IMR-90 (cell line): ENCODE results near the gene LHPP. TPM values are rescaled to one million over a fixed set of nuclear protein-coding genes. Genes with fewer than 3 reads are reported as not detected.

Source experiments
- ATAC-seq: fragments of 200-7000 bp; cut with Tn5 transposase; 2 replicates; pipeline ENCODE4 v1.9.1; 2020; ENCODE audit warnings: low read depth, mild to moderate bottlenecking, moderate library complexity
- BruUV-seq: library from RNA; stranded (reverse); fragments of 400-500 nt; replicated peaks from 2 replicates; lab custom pipeline; 2021; lab: Mats Ljungman, UMichigan
- CTCF ChIA-PET: fragments of 300-600 bp; formaldehyde crosslinking; extraction: SDS; loops from one replicate; lab custom pipeline; 2021; ENCODE audit warnings: antibody characterized with exemption; lab: Yijun Ruan, JAX
- POLR2A ChIA-PET: fragments of 300-600 bp; sonication (Branson Sonifier 250); formaldehyde crosslinking; loops from one replicate; lab custom pipeline; 2022; ENCODE audit warnings: antibody characterized with exemption; ENCODE audit not compliant: unreplicated experiment; lab: Charles Lee
- DNase-seq: peaks from one replicate; pipeline ENCODE4 v3.0.0; 2013
- H2AFZ ChIP-seq: replicated peaks from 2 replicates; pipeline ENCODE3; 2013; ENCODE audit warnings: low read length, mild to moderate bottlenecking; ENCODE audit not compliant: poor library complexity
- H2AK5ac ChIP-seq: 2 replicates; pipeline ENCODE4 v1.6.1; 2013; ENCODE audit warnings: low read depth, low read length, inconsistent platforms
- H2AK9ac ChIP-seq: replicated peaks from 2 replicates; pipeline ENCODE3; 2013; ENCODE audit warnings: mild to moderate bottlenecking, low read depth, low read length, moderate library complexity; ENCODE audit not compliant: poor library complexity
- H2BK120ac ChIP-seq: 2 replicates; pipeline ENCODE4 v1.6.1; 2013; ENCODE audit warnings: low read depth, low read length, inconsistent platforms
- H2BK15ac ChIP-seq: 3 replicates; pipeline ENCODE4 v1.6.1; 2013; ENCODE audit warnings: low read depth, low read length, inconsistent platforms
- H2BK20ac ChIP-seq: 2 replicates; pipeline ENCODE4 v1.6.1; 2013; ENCODE audit warnings: low read depth, mild to moderate bottlenecking, inconsistent platforms, low read length, moderate library complexity
- H2BK5ac ChIP-seq: 2 replicates; pipeline ENCODE4 v1.6.1; 2013; ENCODE audit warnings: mild to moderate bottlenecking, low read depth, low read length, inconsistent platforms; ENCODE audit not compliant: poor library complexity, severe bottlenecking
- H3K14ac ChIP-seq: replicated peaks from 2 replicates; pipeline ENCODE4 v1.6.1; 2013; ENCODE audit warnings: low read depth, low read length, inconsistent platforms
- H3K18ac ChIP-seq: 2 replicates; pipeline ENCODE4 v1.6.1; 2013; ENCODE audit warnings: low read depth, low read length, control low read depth
- H3K23ac ChIP-seq: 2 replicates; pipeline ENCODE4 v1.6.1; 2013; ENCODE audit warnings: low read depth, low read length, inconsistent platforms
- H3K27ac ChIP-seq: 2 replicates; pipeline ENCODE4 v1.5.1; 2013; ENCODE audit warnings: mild to moderate bottlenecking, control low read depth, low read length; ENCODE audit not compliant: insufficient read depth
- H3K27me3 ChIP-seq: 2 replicates; pipeline ENCODE4 v1.6.1; 2013; ENCODE audit warnings: low read length; ENCODE audit not compliant: control insufficient read depth, insufficient read depth
- H3K36me3 ChIP-seq: 2 replicates; pipeline ENCODE4 v1.6.1; 2013; ENCODE audit warnings: low read length, mixed read lengths; ENCODE audit not compliant: control insufficient read depth, insufficient read depth
- H3K4ac ChIP-seq: 2 replicates; pipeline ENCODE4 v1.6.1; 2013; ENCODE audit warnings: low read depth, low read length, inconsistent platforms
- H3K4me1 ChIP-seq: 2 replicates; pipeline ENCODE4 v1.6.1; 2013; ENCODE audit warnings: low read length, mixed read lengths; ENCODE audit not compliant: control insufficient read depth, insufficient read depth
- H3K4me2 ChIP-seq: 2 replicates; pipeline ENCODE4 v1.6.1; 2013; ENCODE audit warnings: low read depth, mild to moderate bottlenecking, control low read depth, low read length, moderate library complexity
- H3K4me3 ChIP-seq: 2 replicates; pipeline ENCODE4 v1.5.1; 2013; ENCODE audit warnings: low read depth, mild to moderate bottlenecking, control low read depth, low read length, moderate library complexity; ENCODE audit not compliant: insufficient read depth
- H3K56ac ChIP-seq: 2 replicates; pipeline ENCODE4 v1.6.1; 2013; ENCODE audit warnings: low read length, inconsistent platforms; ENCODE audit not compliant: insufficient read depth; ENCODE audit errors: extremely low read depth
- H3K79me1 ChIP-seq, 2 experiments: 2 replicates each; pipeline ENCODE4 v1.6.1; 2013; ENCODE audit warnings: low read length in 2 of 2, inconsistent platforms in 1 of 2, low read depth in 1 of 2
- H3K9ac ChIP-seq: 2 replicates; pipeline ENCODE4 v1.6.1; 2013; ENCODE audit warnings: low read depth, low read length, control low read depth
- H3K9me1 ChIP-seq: 2 replicates; pipeline ENCODE4 v1.6.1; 2013; ENCODE audit warnings: low read length, inconsistent platforms; ENCODE audit not compliant: insufficient read depth
- H3K9me3 ChIP-seq: 2 replicates; pipeline ENCODE4 v1.6.1; 2013; ENCODE audit warnings: low read length; ENCODE audit not compliant: control insufficient read depth, insufficient read depth
- H4K20me1 ChIP-seq: 2 replicates; pipeline ENCODE4 v1.6.1; 2013; ENCODE audit warnings: low read length, inconsistent platforms; ENCODE audit not compliant: insufficient read depth
- H4K5ac ChIP-seq: 2 replicates; pipeline ENCODE4 v1.6.1; 2013; ENCODE audit warnings: mild to moderate bottlenecking, low read depth, low read length, control low read depth
- H4K8ac ChIP-seq, 2 experiments: 2 replicates each; pipeline ENCODE4 v1.6.1; 2013; ENCODE audit warnings: low read depth in 2 of 2, low read length in 2 of 2, control low read depth in 1 of 2, inconsistent platforms in 1 of 2
- H4K91ac ChIP-seq: 2 replicates; pipeline ENCODE4 v1.6.1; 2013; ENCODE audit warnings: low read depth, low read length, inconsistent platforms; ENCODE audit not compliant: insufficient read depth
- BHLHE40 ChIP-seq: fragments of 150-350 bp; IDR thresholded peaks from 2 replicates; pipeline ENCODE4 v1.6.1; 2016; ENCODE audit warnings: mild to moderate bottlenecking, low read depth, low read length
- CEBPB ChIP-seq: IDR thresholded peaks from 2 replicates; pipeline ENCODE4 v1.6.1; 2012; ENCODE audit warnings: low read depth, low read length, improper control_type of control experiment
- CHD1 ChIP-seq: IDR thresholded peaks from 2 replicates; pipeline ENCODE4 v1.6.1; 2012; ENCODE audit warnings: low read depth, low read length, improper control_type of control experiment
- MAFK ChIP-seq: IDR thresholded peaks from 2 replicates; pipeline ENCODE4 v1.6.1; 2012; ENCODE audit warnings: low read depth, low read length, improper control_type of control experiment
- MXI1 ChIP-seq: IDR thresholded peaks from 2 replicates; pipeline ENCODE4 v1.6.1; 2012; ENCODE audit warnings: low read depth, mild to moderate bottlenecking, low read length, moderate library complexity, borderline replicate concordance
- POLR2A ChIP-seq: IDR thresholded peaks from 2 replicates; pipeline ENCODE4 v1.6.1; 2012; ENCODE audit warnings: mild to moderate bottlenecking, low read depth, low read length
- RAD21 ChIP-seq: IDR thresholded peaks from 2 replicates; pipeline ENCODE4 v1.6.1; 2012; ENCODE audit warnings: low read length, improper control_type of control experiment
- SMC3 ChIP-seq: fragments of 150-350 bp; IDR thresholded peaks from 2 replicates; pipeline ENCODE4 v1.6.1; 2016; ENCODE audit warnings: low read depth, mild to moderate bottlenecking, antibody characterized with exemption, low read length, moderate library complexity
- WGBS, 2 experiments: methylation state at CpG; one replicate each; pipeline versions ENCODE4 v1.1.5 to v1.1.7; 2013; ENCODE audit warnings: missing lambda C conversion rate in 2 of 2; ENCODE audit not compliant: insufficient read length in 1 of 2; ENCODE audit errors: extremely low coverage in 2 of 2; 5-methylcytosine and 5-hydroxymethylcytosine counted together
- dilution Hi-C: fragments of 300-500 bp; cut with HindIII; formaldehyde crosslinking; loops from one replicate; pipeline ENCODE4 v1.14.3; 2018; ENCODE audit warnings: low sequenced_read_pairs; ENCODE audit not compliant: unreplicated experiment
- in situ Hi-C: fragments of 300-500 bp; cut with MboI; formaldehyde crosslinking; loops from 3 replicates; pipeline ENCODE4 v1.14.3; 2019; ENCODE audit warnings: low sequenced_read_pairs, inconsistent platforms, mixed read lengths
- intact Hi-C: fragments of 100-400 bp; cut with micrococcal nuclease; formaldehyde crosslinking; loops from 2 replicates; pipeline ENCODE4 v1.10.0; 2022
- polyA plus RNA-seq, 3 experiments: library from polyadenylated mRNA; depleted of rRNA; stranded (reverse); fragments of >200 nt; gene quantifications; 2 replicates each; pipeline ENCODE4 v1.2.3, GENCODE V29; 2012; ENCODE audit warnings: low replicate concordance in 1 of 3
- total RNA-seq: library from RNA; depleted of rRNA; stranded (reverse); fragments of >200 nt; gene quantifications from 2 replicates; pipeline ENCODE4 v1.2.3, GENCODE V29; 2012

The LHPP gene
- total and polyA plus RNA-seq, 2 of the 4 experiments (the other 2 are of a cell fraction) = 2.7 to 8.3 TPM

GRCh38 chr10:124590216-124591122, 128.8 kb downstream of the LHPP start:
- H3K23ac ChIP-seq = no peak overlapping the region
- no peak overlapping the region for H3K14ac ChIP-seq
- no peak overlapping the region for H4K91ac ChIP-seq
- H3K4ac ChIP-seq = no peak overlapping the region
- TF ChIP-seq RAD21 (no peak), MXI1 (no peak), BHLHE40 (no peak), CHD1 (no peak), MAFK (no peak), CEBPB (no peak), POLR2A (no peak), SMC3 (no peak)
- WGBS, 2 experiments = 92% methylated on average over 12 of the region's 23 CpGs; no CpG with 5 or more reads in 1 of the 2 experiments
- ATAC-seq (no peak), DNase-seq (no peak)
- peaks cover 12% of the 10 kb centered on the region for H3K9me3 ChIP-seq
- H3K4me3 ChIP-seq = no peak overlapping the region
- POLR2A ChIA-PET = no interaction called here
- no peak overlapping the region for H2BK20ac ChIP-seq
- H3K36me3 ChIP-seq = no peaks in the 10 kb centered on the region
- no peak overlapping the region for H2BK5ac ChIP-seq
- no peaks in the 10 kb centered on the region for H4K20me1 ChIP-seq
- intact Hi-C loops = no loop called here
- H3K4me1 ChIP-seq = no peaks in the 10 kb centered on the region
- dilution Hi-C loops = no loop called here
- H3K56ac ChIP-seq = no peak overlapping the region
- H3K9me1 ChIP-seq = no peaks in the 10 kb centered on the region
- no peak overlapping the region for H2BK120ac ChIP-seq
- H2AFZ ChIP-seq = no peak overlapping the region
- H2BK15ac ChIP-seq = no peak overlapping the region
- no TSS peak for BruUV-seq
- CTCF ChIA-PET = no interaction called here
- H3K79me1 ChIP-seq = no peaks in the 10 kb centered on the region
- H2AK5ac ChIP-seq = no peak overlapping the region
- H3K27me3 ChIP-seq = peaks cover 5% of the 10 kb centered on the region; the same call in 1 of the 2 replicates
- no peak overlapping the region for H3K4me2 ChIP-seq
- no peak overlapping the region for H4K5ac ChIP-seq
- H3K27ac ChIP-seq = no peak overlapping the region
- H3K18ac ChIP-seq = no peak overlapping the region
- in situ Hi-C loops = no loop called here
- no peak overlapping the region for H2AK9ac ChIP-seq
- no peak overlapping the region for H3K9ac ChIP-seq
- no peak overlapping the region for H4K8ac ChIP-seq
